ENCODE measurements around the gene CYTH2.
A peak's percentile ranks its signal among the peaks of the same experiment; 100 is the strongest.

Gene CYTH2

GRCh38 chr19:48469934-48470680 lies 938 bp downstream of the CYTH2 start:
- Histone ChIP-seq H3K27ac (ENCODE audit: low read depth, low read length) (peak overlapping the region; percentile 70), H3K9me3 (ENCODE audit: low read length) (no peaks in the 10 kb centered on the region), H3K9ac (ENCODE audit: low read length) (peak overlapping the region; percentile 65), H3K4me3 (ENCODE audit: low read depth in 1 of 2, low read length in 2 of 2) (peak overlapping the region; percentile 82), H3K27me3 (ENCODE audit: control insufficient read depth in 1 of 2, insufficient read depth in 2 of 2, low read length in 2 of 2) (no peaks in the 10 kb centered on the region), H3K36me3 (ENCODE audit: insufficient read depth, low read length) (peaks cover 50% of the 10 kb centered on the region), H3K4me1 (ENCODE audit: insufficient read depth, low read length) (peaks cover 21% of the 10 kb centered on the region)

DNA sequence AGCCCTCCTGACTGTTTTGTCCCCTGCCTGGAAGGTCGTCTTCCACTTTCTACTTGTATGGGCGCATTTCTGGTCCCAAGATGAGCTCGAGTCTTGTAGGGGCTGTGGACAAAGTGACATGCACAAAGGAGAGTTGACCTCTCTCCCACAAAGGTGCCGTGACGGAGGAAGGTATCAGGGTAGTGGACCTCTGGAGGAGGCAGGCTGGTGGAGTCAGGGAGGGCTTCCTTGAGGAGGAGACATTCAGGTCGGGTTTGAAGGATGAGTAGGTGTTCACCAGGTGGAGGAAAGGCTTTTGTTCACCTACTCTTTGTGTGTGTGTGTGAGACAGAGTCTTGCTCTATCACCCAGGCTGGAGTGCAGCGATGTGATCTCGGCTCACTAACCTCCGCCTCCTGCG lies 1.7 kb downstream of the CYTH2 start:
- Histone ChIP-seq H3K27ac (ENCODE audit: low read depth, low read length) (no peak overlapping the region), H3K36me3 (ENCODE audit: insufficient read depth, low read length) (peaks cover 57% of the 10 kb centered on the region), H3K27me3 (ENCODE audit: control insufficient read depth in 1 of 2, insufficient read depth in 2 of 2, low read length in 2 of 2) (no peaks in the 10 kb centered on the region), H3K9me3 (ENCODE audit: low read length) (no peaks in the 10 kb centered on the region), H3K4me3 (ENCODE audit: low read depth in 1 of 2, low read length in 2 of 2) (peak overlapping the region in 1 of 2 donors; percentile 82), H3K4me1 (ENCODE audit: insufficient read depth, low read length) (peaks cover 21% of the 10 kb centered on the region), H3K9ac (ENCODE audit: low read length) (no peak overlapping the region)

- H3K36me3 ChIP-seq (ENCODE audit: insufficient read depth, low read length), result peaks cover 66% of the 10 kb centered on the region
Measured at GRCh38 chr19:48471836-48472235, 2.7 kb downstream of the CYTH2 start.

GRCh38 chr19:48473161-48473966 lies 4.2 kb downstream of the CYTH2 start:
- no peaks in the 10 kb centered on the region for H3K27me3 ChIP-seq (ENCODE audit: control insufficient read depth in 1 of 2, insufficient read depth in 2 of 2, low read length in 2 of 2)
- H3K9me3 ChIP-seq (ENCODE audit: low read length), result no peaks in the 10 kb centered on the region
- H3K4me1 ChIP-seq (ENCODE audit: insufficient read depth, low read length), result peaks cover 17% of the 10 kb centered on the region
- H3K4me3 ChIP-seq (ENCODE audit: low read depth in 1 of 2, low read length in 2 of 2), result no peak overlapping the region
- peaks cover 80% of the 10 kb centered on the region for H3K36me3 ChIP-seq (ENCODE audit: insufficient read depth, low read length)
- H3K27ac ChIP-seq (ENCODE audit: low read depth, low read length), result no peak overlapping the region
- H3K9ac ChIP-seq (ENCODE audit: low read length), result no peak overlapping the region

More at GRCh38 chr19:48471836-48472235, 2.7 kb downstream of the CYTH2 start:
- H3K9ac ChIP-seq (ENCODE audit: low read length), result no peak overlapping the region
- H3K27ac ChIP-seq (ENCODE audit: low read depth, low read length), result no peak overlapping the region
- H3K4me3 ChIP-seq (ENCODE audit: low read depth in 1 of 2, low read length in 2 of 2), result no peak overlapping the region
- H3K4me1 ChIP-seq (ENCODE audit: insufficient read depth, low read length), result peaks cover 21% of the 10 kb centered on the region
- no peaks in the 10 kb centered on the region for H3K27me3 ChIP-seq (ENCODE audit: control insufficient read depth in 1 of 2, insufficient read depth in 2 of 2, low read length in 2 of 2)
- H3K9me3 ChIP-seq (ENCODE audit: low read length), result no peaks in the 10 kb centered on the region

GRCh38 chr19:48474084-48474592 lies 5.0 kb downstream of the CYTH2 start:
- Histone ChIP-seq H3K27ac (ENCODE audit: low read depth, low read length) (no peak overlapping the region), H3K27me3 (ENCODE audit: control insufficient read depth in 1 of 2, insufficient read depth in 2 of 2, low read length in 2 of 2) (no peaks in the 10 kb centered on the region)

GRCh38 chr19:48475369-48476068 lies 6.3 kb downstream of the CYTH2 start:
- no peak overlapping the region for H3K4me3 ChIP-seq (ENCODE audit: low read depth in 1 of 2, low read length in 2 of 2)
- H3K27me3 ChIP-seq (ENCODE audit: control insufficient read depth in 1 of 2, insufficient read depth in 2 of 2, low read length in 2 of 2), result no peaks in the 10 kb centered on the region
- peaks cover 76% of the 10 kb centered on the region for H3K36me3 ChIP-seq (ENCODE audit: insufficient read depth, low read length)
- no peak overlapping the region for H3K9ac ChIP-seq (ENCODE audit: low read length)
- H3K27ac ChIP-seq (ENCODE audit: low read depth, low read length), result no peak overlapping the region
- H3K9me3 ChIP-seq (ENCODE audit: low read length), result no peaks in the 10 kb centered on the region
- peaks cover 9% of the 10 kb centered on the region for H3K4me1 ChIP-seq (ENCODE audit: insufficient read depth, low read length)

More at GRCh38 chr19:48474084-48474592, 5.0 kb downstream of the CYTH2 start:
- H3K4me3 ChIP-seq (ENCODE audit: low read depth in 1 of 2, low read length in 2 of 2), result no peak overlapping the region
- H3K9me3 ChIP-seq (ENCODE audit: low read length), result no peaks in the 10 kb centered on the region
- peaks cover 80% of the 10 kb centered on the region for H3K36me3 ChIP-seq (ENCODE audit: insufficient read depth, low read length)
- peaks cover 16% of the 10 kb centered on the region for H3K4me1 ChIP-seq (ENCODE audit: insufficient read depth, low read length)
- H3K9ac ChIP-seq (ENCODE audit: low read length), result no peak overlapping the region

GRCh38 chr19:48476176-48476575 lies 7.0 kb downstream of the CYTH2 start:
- H3K4me1 ChIP-seq (ENCODE audit: insufficient read depth, low read length), result peaks cover 8% of the 10 kb centered on the region
- H3K36me3 ChIP-seq (ENCODE audit: insufficient read depth, low read length), result peaks cover 69% of the 10 kb centered on the region
- H3K4me3 ChIP-seq (ENCODE audit: low read depth in 1 of 2, low read length in 2 of 2), result no peak overlapping the region
- H3K9me3 ChIP-seq (ENCODE audit: low read length), result no peaks in the 10 kb centered on the region
- H3K27me3 ChIP-seq (ENCODE audit: control insufficient read depth in 1 of 2, insufficient read depth in 2 of 2, low read length in 2 of 2), result no peaks in the 10 kb centered on the region
- H3K9ac ChIP-seq (ENCODE audit: low read length), result no peak overlapping the region
- H3K27ac ChIP-seq (ENCODE audit: low read depth, low read length), result no peak overlapping the region

- no peak overlapping the region for H3K9ac ChIP-seq (ENCODE audit: low read length)
- H3K36me3 ChIP-seq (ENCODE audit: insufficient read depth, low read length), result peaks cover 59% of the 10 kb centered on the region
- no peaks in the 10 kb centered on the region for H3K9me3 ChIP-seq (ENCODE audit: low read length)
- H3K4me3 ChIP-seq (ENCODE audit: low read depth in 1 of 2, low read length in 2 of 2), result no peak overlapping the region
- no peaks in the 10 kb centered on the region for H3K27me3 ChIP-seq (ENCODE audit: control insufficient read depth in 1 of 2, insufficient read depth in 2 of 2, low read length in 2 of 2)
- H3K4me1 ChIP-seq (ENCODE audit: insufficient read depth, low read length), result peaks cover 8% of the 10 kb centered on the region
- H3K27ac ChIP-seq (ENCODE audit: low read depth, low read length), result no peak overlapping the region
Measured at GRCh38 chr19:48477067-48477685, 8.0 kb downstream of the CYTH2 start.

GRCh38 chr19:48477698-48478338 lies 8.6 kb downstream of the CYTH2 start:
- peaks cover 53% of the 10 kb centered on the region for H3K36me3 ChIP-seq (ENCODE audit: insufficient read depth, low read length)

GRCh38 chr19:48478339-48479256 lies 9.4 kb downstream of the CYTH2 start:
- H3K36me3 ChIP-seq (ENCODE audit: insufficient read depth, low read length), result peaks cover 45% of the 10 kb centered on the region

More at GRCh38 chr19:48477698-48478338, 8.6 kb downstream of the CYTH2 start:
- no peak overlapping the region for H3K4me3 ChIP-seq (ENCODE audit: low read depth in 1 of 2, low read length in 2 of 2)
- peaks cover 8% of the 10 kb centered on the region for H3K4me1 ChIP-seq (ENCODE audit: insufficient read depth, low read length)
- no peaks in the 10 kb centered on the region for H3K27me3 ChIP-seq (ENCODE audit: control insufficient read depth in 1 of 2, insufficient read depth in 2 of 2, low read length in 2 of 2)
- H3K27ac ChIP-seq (ENCODE audit: low read depth, low read length), result no peak overlapping the region
- no peaks in the 10 kb centered on the region for H3K9me3 ChIP-seq (ENCODE audit: low read length)
- no peak overlapping the region for H3K9ac ChIP-seq (ENCODE audit: low read length)

More at GRCh38 chr19:48478339-48479256, 9.4 kb downstream of the CYTH2 start:
- Histone ChIP-seq H3K4me3 (ENCODE audit: low read depth in 1 of 2, low read length in 2 of 2) (no peak overlapping the region), H3K9me3 (ENCODE audit: low read length) (no peaks in the 10 kb centered on the region), H3K27ac (ENCODE audit: low read depth, low read length) (no peak overlapping the region), H3K9ac (ENCODE audit: low read length) (no peak overlapping the region), H3K4me1 (ENCODE audit: insufficient read depth, low read length) (peaks cover 8% of the 10 kb centered on the region), H3K27me3 (ENCODE audit: control insufficient read depth in 1 of 2, insufficient read depth in 2 of 2, low read length in 2 of 2) (no peaks in the 10 kb centered on the region)

All from muscle layer of colon (tissue), 2 donors.